Liver (tissue), 9 donors: ENCODE data around the gene SLC6A7. TPM values are rescaled to one million over a fixed set of nuclear protein-coding genes. Genes with fewer than 3 reads are reported as not detected.

ENCODE experiments used
- DNase-seq: peaks from one replicate; pipeline ENCODE4 v3.0.0-alpha.2; 2017; ENCODE audit warnings: low spot score
- H3K27ac ChIP-seq, 2 donors: one replicate each; pipeline ENCODE4 v1.7.0; 2013; ENCODE audit warnings: inconsistent platforms in 2 of 2, low read length in 2 of 2, control low read depth in 1 of 2, low read depth in 1 of 2, mild to moderate bottlenecking in 1 of 2
- H3K27me3 ChIP-seq, 4 donors: one replicate each; pipeline versions ENCODE4 v1.6.1 to v1.7.0; 2013; ENCODE audit warnings: low read length in 3 of 4, inconsistent platforms in 1 of 4, mild to moderate bottlenecking in 1 of 4, moderate library complexity in 1 of 4; ENCODE audit not compliant: control insufficient read depth in 4 of 4, insufficient read depth in 4 of 4
- H3K36me3 ChIP-seq, 4 donors: one replicate each; pipeline versions ENCODE4 v1.6.1 to v1.7.0; 2013; ENCODE audit warnings: low read length in 3 of 4, mild to moderate bottlenecking in 3 of 4, low read depth in 1 of 4, moderate library complexity in 1 of 4; ENCODE audit not compliant: control insufficient read depth in 4 of 4, insufficient read depth in 3 of 4
- H3K4me1 ChIP-seq, 4 donors: one replicate each; pipeline versions ENCODE4 v1.6.1 to v1.7.0; 2013; ENCODE audit warnings: low read length in 3 of 4, mild to moderate bottlenecking in 3 of 4, moderate library complexity in 1 of 4; ENCODE audit not compliant: control insufficient read depth in 4 of 4, insufficient read depth in 4 of 4
- H3K4me3 ChIP-seq, 3 donors: one replicate each; pipeline versions ENCODE4 v1.6.1 to v1.7.0; 2013; ENCODE audit warnings: low read length in 3 of 3, control low read depth in 1 of 3, low read depth in 1 of 3, mild to moderate bottlenecking in 1 of 3
- H3K9ac ChIP-seq, 2 donors: one replicate each; pipeline ENCODE4 v1.7.0; 2013; ENCODE audit warnings: low read length in 2 of 2, mild to moderate bottlenecking in 2 of 2, moderate library complexity in 2 of 2, control low read depth in 1 of 2, low read depth in 1 of 2
- H3K9me3 ChIP-seq, 4 donors: one replicate each; pipeline versions ENCODE4 v1.6.1 to v1.7.0; 2013; ENCODE audit warnings: low read length in 3 of 4; ENCODE audit not compliant: control insufficient read depth in 4 of 4
- ATF3 ChIP-seq: IDR thresholded peaks from 2 replicates; pipeline ENCODE4 v1.6.1; 2016; ENCODE audit warnings: antibody characterized with exemption
- CTCF ChIP-seq: fragments of 150-350 bp; IDR thresholded peaks from 2 replicates; pipeline ENCODE4 v1.5.1; 2017; ENCODE audit warnings: improper control_type of control experiment, low read depth, low read length; ENCODE audit not compliant: missing input control
- EGR1 ChIP-seq, 2 donors: IDR thresholded peaks; 2 replicates each; pipeline ENCODE4 v1.6.1; 2016 to 2018; ENCODE audit warnings: antibody characterized with exemption in 2 of 2, low read depth in 2 of 2
- FOXA1 ChIP-seq: IDR thresholded peaks from 2 replicates; pipeline ENCODE4 v1.6.1; 2016; ENCODE audit warnings: antibody characterized with exemption
- FOXA2 ChIP-seq: IDR thresholded peaks from 2 replicates; pipeline ENCODE4 v1.6.1; 2016; ENCODE audit warnings: antibody characterized with exemption
- GABPA ChIP-seq, 2 donors: IDR thresholded peaks in 1 of 2; conservative IDR thresholded peaks in 1 of 2; 2 replicates each; pipeline ENCODE4 v1.6.1; 2016; ENCODE audit warnings: antibody characterized with exemption in 2 of 2, mild to moderate bottlenecking in 1 of 2, moderate library complexity in 1 of 2
- HNF4G ChIP-seq: IDR thresholded peaks from 2 replicates; pipeline ENCODE4 v1.6.1; 2016; ENCODE audit warnings: antibody characterized with exemption
- JUND ChIP-seq, 2 donors: IDR thresholded peaks; 2 replicates each; pipeline ENCODE4 v1.6.1; 2016; ENCODE audit warnings: antibody characterized with exemption in 2 of 2
- MAX ChIP-seq: IDR thresholded peaks from 2 replicates; pipeline ENCODE4 v1.6.1; 2016; ENCODE audit warnings: antibody characterized with exemption
- NR2F2 ChIP-seq: IDR thresholded peaks from 2 replicates; pipeline ENCODE4 v1.6.1; 2016; ENCODE audit warnings: antibody characterized with exemption
- RAD21 ChIP-seq, 2 donors: IDR thresholded peaks; 2 replicates each; pipeline ENCODE4 v1.6.1; 2016; ENCODE audit warnings: antibody characterized with exemption in 2 of 2, mild to moderate bottlenecking in 2 of 2
- REST ChIP-seq: IDR thresholded peaks from 2 replicates; pipeline ENCODE4 v1.6.1; 2016; ENCODE audit warnings: antibody characterized with exemption, mild to moderate bottlenecking
- RXRA ChIP-seq, 2 donors: IDR thresholded peaks; 2 replicates each; pipeline ENCODE4 v1.6.1; 2017 to 2018; ENCODE audit warnings: antibody characterized with exemption in 2 of 2, mild to moderate bottlenecking in 1 of 2
- SP1 ChIP-seq: IDR thresholded peaks from 2 replicates; pipeline ENCODE4 v1.6.1; 2018; ENCODE audit warnings: antibody characterized with exemption, mild to moderate bottlenecking
- TAF1 ChIP-seq: conservative IDR thresholded peaks from 2 replicates; pipeline ENCODE4 v1.6.1; 2016; ENCODE audit warnings: antibody characterized with exemption, mild to moderate bottlenecking
- YY1 ChIP-seq: IDR thresholded peaks from 2 replicates; pipeline ENCODE4 v1.6.1; 2016; ENCODE audit warnings: antibody characterized with exemption, mild to moderate bottlenecking
- ZBTB33 ChIP-seq: IDR thresholded peaks from 2 replicates; pipeline ENCODE4 v1.6.1; 2016; ENCODE audit warnings: antibody characterized with exemption
- WGBS: extraction: QIAGEN DNeasy Blood & Tissue Kit; methylation state at CpG from one replicate; pipeline ENCODE4 v1.1.7; 2013; 5-methylcytosine and 5-hydroxymethylcytosine counted together
- polyA plus RNA-seq, 2 donors: library from polyadenylated mRNA; stranded (reverse) in 1 of 2; unstranded in 1 of 2; fragments of 200-250 nt in 1 of 2; fragments of >200 nt in 1 of 2; fragmentation: Nextera tagmentation in 1 of 2; extraction: Ambion mirVana in 1 of 2; gene quantifications; one replicate each; pipeline versions ENCODE4 v1.2.1 to v1.2.3, GENCODE V29; 2013 to 2015
- total RNA-seq, 2 donors: library from RNA; depleted of rRNA; stranded (reverse); fragments of >200 nt; gene quantifications; one replicate each; pipeline ENCODE4 v1.2.3, GENCODE V29; 2014
- donor health status: healthy.
- donor health status: healthy.
- donor health status: healthy.
- donor health status: healthy.
- donor health status: healthy.

The SLC6A7 gene
- total and polyA plus RNA-seq, 4 donors, result not detected

GRCh38 chr5:150234576-150235499, 45.0 kb downstream of the SLC6A7 start:
- 80% methylated on average over 5 of the region's 5 CpGs for WGBS
- Histone ChIP-seq H3K4me3 (no peak overlapping the region), H3K27me3 (no peaks in the 10 kb centered on the region), H3K9ac (no peak overlapping the region), H3K36me3 (no peaks in the 10 kb centered on the region), H3K27ac (no peak overlapping the region), H3K4me1 (no peaks in the 10 kb centered on the region), H3K9me3 (no peaks in the 10 kb centered on the region)
- no peak for DNase-seq
- TF ChIP-seq EGR1 (IDR thresholded peaks at IDR 0.05; ENCODE audit: low read depth in 2 of 2) (no peak), ATF3 (no peak), REST (no peak), CTCF (no peak), FOXA1 (no peak), TAF1 (no peak), ZBTB33 (no peak), HNF4G (no peak), SP1 (no peak), NR2F2 (no peak), FOXA2 (no peak), RAD21 (IDR thresholded peaks at IDR 0.05) (no peak), YY1 (no peak), MAX (no peak), RXRA (IDR thresholded peaks at IDR 0.05) (no peak), JUND (IDR thresholded peaks at IDR 0.05) (no peak), GABPA (IDR thresholded peaks at IDR 0.05 in 1 of 2, conservative IDR thresholded peaks at IDR 0.05 in 1 of 2) (no peak)
